Breast epithelium (tissue), 4 donors: ENCODE results near the gene DAP3. TPM values are rescaled to one million over a fixed set of nuclear protein-coding genes. Genes with fewer than 3 reads are reported as not detected.
"Not testable (repeated sequence)": the region's sequence is repeated elsewhere in the genome, so short reads cannot be mapped to it uniquely, and the experiment has no call there.

Experiments
- DNase-seq, 2 donors: peaks; one replicate each; pipeline ENCODE4 v3.0.0-alpha.2; 2019; ENCODE audit warnings: low spot score in 2 of 2
- H3K27ac ChIP-seq, 2 donors: fragments of 200-600 bp; sonication (generic) in 1 of 2; one replicate each; pipeline ENCODE4 v1.5.1; 2016 to 2019; ENCODE audit warnings: mild to moderate bottlenecking in 1 of 2
- H3K27me3 ChIP-seq, 2 donors: fragments of 200-600 bp; sonication (generic) in 1 of 2; one replicate each; pipeline versions ENCODE4 v1.5.1 to v1.6.0; 2017 to 2019; ENCODE audit warnings: control low read depth in 1 of 2, mild to moderate bottlenecking in 1 of 2
- H3K36me3 ChIP-seq: fragments of 200-600 bp; one replicate; pipeline ENCODE4 v1.5.1; 2019
- H3K4me1 ChIP-seq, 2 donors: fragments of 200-600 bp; sonication (generic); one replicate each; pipeline ENCODE4 v1.5.1; 2016 to 2019; ENCODE audit warnings: control low read depth in 1 of 2
- H3K4me3 ChIP-seq, 3 donors: fragments of 200-600 bp; sonication (generic); 1 replicate in 2 of 3; 2 replicates in 1 of 3; pipeline ENCODE4 v1.5.1; 2016 to 2019; ENCODE audit warnings: mild to moderate bottlenecking in 3 of 3, moderate library complexity in 2 of 3
- H3K9me3 ChIP-seq, 2 donors: fragments of 200-600 bp; sonication (generic) in 1 of 2; one replicate each; pipeline ENCODE4 v1.5.1; 2016 to 2019; ENCODE audit warnings: control low read depth in 1 of 2
- CTCF ChIP-seq, 3 donors: fragments of 450-650 bp; IDR thresholded peaks; one replicate each; pipeline ENCODE4 v1.5.1; 2016 to 2017; ENCODE audit warnings: antibody characterized with exemption in 3 of 3, mild to moderate bottlenecking in 3 of 3, moderate library complexity in 3 of 3
- POLR2A ChIP-seq: fragments of 450-650 bp; IDR thresholded peaks from one replicate; pipeline ENCODE4 v1.6.1; 2016; ENCODE audit warnings: antibody characterized with exemption, mild to moderate bottlenecking, moderate library complexity
- POLR2AphosphoS5 ChIP-seq, 3 donors: sonication (generic); formaldehyde crosslinking; IDR thresholded peaks; one replicate each; pipeline ENCODE4 v1.6.1; 2017; ENCODE audit warnings: antibody characterized with exemption in 3 of 3
- intact Hi-C: fragments of 100-400 bp; cut with DNase I; formaldehyde crosslinking; loops from one replicate; pipeline ENCODE4 v1.15.1; 2023; ENCODE audit warnings: low total_unique reads
- total RNA-seq, 3 donors: library from RNA; depleted of rRNA; stranded (reverse); fragments of >200 nt; gene quantifications; one replicate each; pipeline ENCODE4 v1.1.0, GENCODE V29; 2016

The DAP3 gene
- total RNA-seq, 3 donors from 2014 or later: 143 to 195 (median 168) TPM

- DNase-seq: no peak
- H3K4me3 ChIP-seq: peak overlapping the region in 1 of 3 donors; percentile 42
- H3K9me3 ChIP-seq: no peaks in the 10 kb centered on the region
- peaks cover 0 to 9% of the 10 kb centered on the region in 2 donors for H3K4me1 ChIP-seq
- H3K36me3 ChIP-seq: no peaks in the 10 kb centered on the region
- peak overlapping the region; percentile 90 to 91 for H3K27ac ChIP-seq
- intact Hi-C loops: no loop called here
- TF ChIP-seq POLR2AphosphoS5 (IDR thresholded peaks at IDR 0.05): no peak
- TF ChIP-seq CTCF (IDR thresholded peaks at IDR 0.05): no peak
- no peak for TF ChIP-seq POLR2A
- H3K27me3 ChIP-seq: no peaks in the 10 kb centered on the region
These were observed 36.8 kb upstream of the DAP3 start for GRCh38 chr1:155651861-155652661.

GRCh38 chr1:155652951-155653350 is 35.9 kb upstream of the DAP3 start:
- intact Hi-C loops: no loop called here
- TF ChIP-seq CTCF (IDR thresholded peaks at IDR 0.05) (no peak), POLR2A (no peak), POLR2AphosphoS5 (IDR thresholded peaks at IDR 0.05) (no peak)
- H3K27ac ChIP-seq: peak overlapping the region in 1 of 2 donors; percentile 90
- H3K27me3 ChIP-seq: no peaks in the 10 kb centered on the region
- no peaks in the 10 kb centered on the region for H3K9me3 ChIP-seq
- H3K36me3 ChIP-seq: no peaks in the 10 kb centered on the region
- H3K4me3 ChIP-seq: no peak overlapping the region
- DNase-seq: no peak
- H3K4me1 ChIP-seq: peaks cover 0 to 9% of the 10 kb centered on the region in 2 donors

- TF ChIP-seq POLR2AphosphoS5 (IDR thresholded peaks at IDR 0.05) (no peak), CTCF (IDR thresholded peaks at IDR 0.05) (no peak), POLR2A (no peak)
These were observed 31.4 kb upstream of the DAP3 start for GRCh38 chr1:155657463-155657862.

GRCh38 chr1:155661239-155661638 is 27.7 kb upstream of the DAP3 start:
- DNase-seq, H3K4me3 ChIP-seq, H3K27me3 ChIP-seq, H3K9me3 ChIP-seq, H3K36me3 ChIP-seq, H3K27ac ChIP-seq, H3K4me1 ChIP-seq, intact Hi-C loops: not testable (repeated sequence)

More at GRCh38 chr1:155657463-155657862, 31.4 kb upstream of the DAP3 start:
- Histone ChIP-seq H3K36me3 (peaks cover 2% of the 10 kb centered on the region), H3K27me3 (no peaks in the 10 kb centered on the region), H3K4me1 (no peaks in the 10 kb centered on the region), H3K9me3 (no peaks in the 10 kb centered on the region), H3K27ac (peak overlapping the region in 1 of 2 donors; percentile 15), H3K4me3 (no peak overlapping the region)
- intact Hi-C loops: no loop called here
- no peak for DNase-seq

GRCh38 chr1:155669233-155670162 is 19.4 kb upstream of the DAP3 start:
- TF ChIP-seq POLR2AphosphoS5 (IDR thresholded peaks at IDR 0.05) (no peak), CTCF (IDR thresholded peaks at IDR 0.05) (no peak), POLR2A (no peak)
- no peak overlapping the region for H3K27ac ChIP-seq
- H3K4me1 ChIP-seq: no peaks in the 10 kb centered on the region
- H3K27me3 ChIP-seq: no peaks in the 10 kb centered on the region
- intact Hi-C loops: no loop called here
- H3K4me3 ChIP-seq: no peak overlapping the region
- H3K36me3 ChIP-seq: no peaks in the 10 kb centered on the region
- no peaks in the 10 kb centered on the region for H3K9me3 ChIP-seq
- DNase-seq: no peak
